GM23338 (cell line): ENCODE results near the gene MCTP2.

Experiments used
- REST ChIP-seq: IDR thresholded peaks from one replicate; pipeline ENCODE4 v1.6.1; 2018; ENCODE audit warnings: antibody characterized with exemption; ENCODE audit not compliant: unreplicated experiment
- STAT1 ChIP-seq: IDR thresholded peaks from one replicate; pipeline ENCODE4 v1.6.1; 2016; ENCODE audit warnings: antibody characterized with exemption; ENCODE audit not compliant: unreplicated experiment
- TF ChIP-seq, protein P1 (sequence below), 2 experiments: fragments of 200-600 bp in 1 of 2; sonication (generic) in 1 of 2; conservative IDR thresholded peaks; 2 replicates each; pipeline versions ENCODE4 v1.5.1 to v1.6.1; 2016 to 2017; ENCODE audit warnings: antibody characterized with exemption in 2 of 2, low read depth in 2 of 2, mild to moderate bottlenecking in 2 of 2, moderate library complexity in 1 of 2

- TF ChIP-seq, protein P1, sequence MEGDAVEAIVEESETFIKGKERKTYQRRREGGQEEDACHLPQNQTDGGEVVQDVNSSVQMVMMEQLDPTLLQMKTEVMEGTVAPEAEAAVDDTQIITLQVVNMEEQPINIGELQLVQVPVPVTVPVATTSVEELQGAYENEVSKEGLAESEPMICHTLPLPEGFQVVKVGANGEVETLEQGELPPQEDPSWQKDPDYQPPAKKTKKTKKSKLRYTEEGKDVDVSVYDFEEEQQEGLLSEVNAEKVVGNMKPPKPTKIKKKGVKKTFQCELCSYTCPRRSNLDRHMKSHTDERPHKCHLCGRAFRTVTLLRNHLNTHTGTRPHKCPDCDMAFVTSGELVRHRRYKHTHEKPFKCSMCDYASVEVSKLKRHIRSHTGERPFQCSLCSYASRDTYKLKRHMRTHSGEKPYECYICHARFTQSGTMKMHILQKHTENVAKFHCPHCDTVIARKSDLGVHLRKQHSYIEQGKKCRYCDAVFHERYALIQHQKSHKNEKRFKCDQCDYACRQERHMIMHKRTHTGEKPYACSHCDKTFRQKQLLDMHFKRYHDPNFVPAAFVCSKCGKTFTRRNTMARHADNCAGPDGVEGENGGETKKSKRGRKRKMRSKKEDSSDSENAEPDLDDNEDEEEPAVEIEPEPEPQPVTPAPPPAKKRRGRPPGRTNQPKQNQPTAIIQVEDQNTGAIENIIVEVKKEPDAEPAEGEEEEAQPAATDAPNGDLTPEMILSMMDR (conservative IDR thresholded peaks at IDR 0.05; ENCODE audit: low read depth in 2 of 2): no peak
- TF ChIP-seq REST (no peak), STAT1 (no peak)
These were observed 210.4 kb downstream of the MCTP2 start for GRCh38 chr15:94441760-94442159.
